Mucosa of gallbladder (tissue), 1 donor: ENCODE data around the gene UFM1. TPM values are rescaled to one million over a fixed set of nuclear protein-coding genes. Genes with fewer than 3 reads are reported as not detected.
"Not testable (repeated sequence)": the region's sequence is repeated elsewhere in the genome, so short reads cannot be mapped to it uniquely, and the experiment has no call there.

ENCODE experiments used
- DNase-seq: peaks from one replicate; pipeline ENCODE4 v3.0.0-alpha.2; 2020; ENCODE audit warnings: low spot score
- total RNA-seq: library from RNA; stranded (reverse); gene quantifications from one replicate; pipeline ENCODE4 v1.2.1, GENCODE V29; 2021
- donor health status: DM: no; HTN: no; CAD: no.

Gene UFM1
- total RNA-seq, 1 donor from 2014 or later, result 50.0 TPM

GRCh38 chr13:38365661-38366060, 16.0 kb downstream of the UFM1 start:
- DNase-seq, result no peak

GRCh38 chr13:38366954-38367645, 17.4 kb downstream of the UFM1 start:
- no peak for DNase-seq

GRCh38 chr13:38369058-38369457, 19.4 kb downstream of the UFM1 start:
- no peak for DNase-seq

GRCh38 chr13:38370096-38370495, 20.4 kb downstream of the UFM1 start:
- DNase-seq, result not testable (repeated sequence)

GRCh38 chr13:38372820-38373383, 23.3 kb downstream of the UFM1 start:
- no peak for DNase-seq

- no peak for DNase-seq
Observed at GRCh38 chr13:38376546-38376945, 26.9 kb downstream of the UFM1 start.

GRCh38 chr13:38381890-38382289, 32.2 kb downstream of the UFM1 start:
- no peak for DNase-seq

- no peak for DNase-seq
Observed at GRCh38 chr13:38382946-38383345, 33.3 kb downstream of the UFM1 start.

GRCh38 chr13:38384171-38384570, 34.5 kb downstream of the UFM1 start:
- no peak for DNase-seq

- no peak for DNase-seq
Observed at GRCh38 chr13:38385153-38385891, 35.7 kb downstream of the UFM1 start.

- no peak for DNase-seq
Observed at GRCh38 chr13:38386421-38386820, 36.8 kb downstream of the UFM1 start.

- DNase-seq, result no peak
Observed at GRCh38 chr13:38391341-38391740, 41.7 kb downstream of the UFM1 start.

GRCh38 chr13:38394777-38395496, 45.3 kb downstream of the UFM1 start:
- DNase-seq, result no peak

- no peak for DNase-seq
Observed at GRCh38 chr13:38395497-38395788, 45.8 kb downstream of the UFM1 start.

- no peak for DNase-seq
Observed at GRCh38 chr13:38398711-38399493, 49.3 kb downstream of the UFM1 start.

- DNase-seq, result no peak
Observed at GRCh38 chr13:38399535-38399934, 49.9 kb downstream of the UFM1 start.

GRCh38 chr13:38401276-38401675, 51.6 kb downstream of the UFM1 start:
- no peak for DNase-seq

- no peak for DNase-seq
Observed at GRCh38 chr13:38405216-38405615, 55.6 kb downstream of the UFM1 start.

GRCh38 chr13:38409771-38410170, 60.1 kb downstream of the UFM1 start:
- no peak for DNase-seq

- DNase-seq, result no peak
Observed at GRCh38 chr13:38412266-38412665, 62.6 kb downstream of the UFM1 start.
